Fibroblast of lung (primary cell): Measurements from ENCODE around the gene VANGL2. TPM values are rescaled to one million over a fixed set of nuclear protein-coding genes. Genes with fewer than 3 reads are reported as not detected.

Source experiments
- DNase-seq, 2 donors: peaks; one replicate each; pipeline versions ENCODE4 v3.0.0 to v3.0.0-alpha.2; 2010; ENCODE audit warnings: low read depth in 2 of 2
- H2AFZ ChIP-seq: 2 replicates; pipeline ENCODE4 v1.5.1; 2012; ENCODE audit warnings: low read length, control low read depth, inconsistent platforms
- H3K27ac ChIP-seq: 2 replicates; pipeline ENCODE4 v1.5.1; 2011; ENCODE audit warnings: low read length, control low read depth; ENCODE audit not compliant: insufficient read depth
- H3K27me3 ChIP-seq: 2 replicates; pipeline ENCODE4 v1.5.1; 2011; ENCODE audit warnings: mild to moderate bottlenecking, low read length; ENCODE audit not compliant: control insufficient read depth, insufficient read depth
- H3K36me3 ChIP-seq: 2 replicates; pipeline ENCODE4 v1.5.1; 2011; ENCODE audit warnings: low read length; ENCODE audit not compliant: control insufficient read depth, insufficient read depth
- H3K4me1 ChIP-seq: 2 replicates; pipeline ENCODE4 v1.5.1; 2011; ENCODE audit warnings: low read length; ENCODE audit not compliant: control insufficient read depth, insufficient read depth; ENCODE audit errors: extremely low read depth
- H3K4me2 ChIP-seq: 2 replicates; pipeline ENCODE4 v1.5.1; 2011; ENCODE audit warnings: low read length, control low read depth; ENCODE audit not compliant: insufficient read depth; ENCODE audit errors: extremely low read depth
- H3K4me3 ChIP-seq, 4 experiments: fragments of 200-600 bp in 1 of 4; sonication (generic) in 1 of 4; replicated peaks in 1 of 4; 2 replicates each; pipeline ENCODE4 v1.5.1; 2011 to 2016; ENCODE audit warnings: low read length in 4 of 4, low read depth in 3 of 4, mild to moderate bottlenecking in 3 of 4, control low read depth in 2 of 4, inconsistent platforms in 1 of 4, mixed read lengths in 1 of 4; ENCODE audit not compliant: insufficient read depth in 1 of 4; ENCODE audit errors: control extremely low read depth in 1 of 4
- H3K79me2 ChIP-seq: 2 replicates; pipeline ENCODE4 v1.5.1; 2012; ENCODE audit warnings: mild to moderate bottlenecking, low read length, inconsistent platforms; ENCODE audit not compliant: control insufficient read depth, insufficient read depth
- H3K9ac ChIP-seq: 2 replicates; pipeline ENCODE4 v1.5.1; 2011; ENCODE audit warnings: mild to moderate bottlenecking, low read length, control low read depth; ENCODE audit not compliant: insufficient read depth
- H3K9me3 ChIP-seq: 2 replicates; pipeline ENCODE4 v1.5.1; 2012; ENCODE audit warnings: low read depth, low read length; ENCODE audit not compliant: control insufficient read depth, insufficient read depth
- H4K20me1 ChIP-seq: 2 replicates; pipeline ENCODE4 v1.5.1; 2011; ENCODE audit warnings: low read length; ENCODE audit not compliant: control insufficient read depth, insufficient read depth; ENCODE audit errors: extremely low read depth
- CTCF ChIP-seq, 2 donors: IDR thresholded peaks in 1 of 2; conservative IDR thresholded peaks in 1 of 2; 1 replicate in 1 of 2; 2 replicates in 1 of 2; pipeline ENCODE4 v1.5.1; 2011 to 2012; ENCODE audit warnings: low read length in 2 of 2, control low read depth in 1 of 2, inconsistent platforms in 1 of 2, low read depth in 1 of 2, mild to moderate bottlenecking in 1 of 2
- EZH2 ChIP-seq: IDR thresholded peaks from 2 replicates; pipeline ENCODE4 v1.5.1; 2012; ENCODE audit warnings: low read length, control low read depth, mild to moderate bottlenecking; ENCODE audit errors: missing control alignments
- polyA plus RNA-seq, 2 donors: library from polyadenylated mRNA; depleted of rRNA in 1 of 2; stranded (reverse) in 1 of 2; unstranded in 1 of 2; fragments of >200 nt; gene quantifications; 2 replicates each; pipeline ENCODE4 v1.2.1, GENCODE V29; 2011 to 2012; ENCODE audit warnings: missing spikeins in 1 of 2
- total RNA-seq: library from RNA; depleted of rRNA; stranded (reverse); fragments of >200 nt; gene quantifications from 2 replicates; pipeline ENCODE4 v1.2.1, GENCODE V29; 2014

VANGL2 gene
- total and polyA plus RNA-seq, 2 donors (not counting 1 experiment from before 2014, with no cell fraction given) = 0.01 TPM; not detected in 1

GRCh38 chr1:160428655-160429054, 28.3 kb downstream of the VANGL2 start:
- Histone ChIP-seq H3K79me2 (no peaks in the 10 kb centered on the region), H3K36me3 (no peaks in the 10 kb centered on the region), H3K4me2 (no peak overlapping the region), H4K20me1 (no peaks in the 10 kb centered on the region), H3K9me3 (no peaks in the 10 kb centered on the region), H3K9ac (no peak overlapping the region), H3K27ac (no peak overlapping the region), H3K4me3 (no peak overlapping the region), H3K27me3 (no peaks in the 10 kb centered on the region), H3K4me1 (no peaks in the 10 kb centered on the region), H2AFZ (no peak overlapping the region)
- peak; percentile 49 to 55 for DNase-seq
- TF ChIP-seq CTCF (conservative IDR thresholded peaks at IDR 0.05 in 1 of 2, IDR thresholded peaks at IDR 0.05 in 1 of 2; ENCODE audit: low read depth in 1 of 2, low read length in 2 of 2) (peak; percentile 54 to 65), EZH2 (no peak)

- H3K4me3 ChIP-seq = no peak overlapping the region
- H3K4me2 ChIP-seq = no peak overlapping the region
- TF ChIP-seq EZH2 = no peak
- no peak for TF ChIP-seq CTCF (conservative IDR thresholded peaks at IDR 0.05 in 1 of 2, IDR thresholded peaks at IDR 0.05 in 1 of 2; ENCODE audit: low read depth in 1 of 2, low read length in 2 of 2)
- H4K20me1 ChIP-seq = no peaks in the 10 kb centered on the region
- no peak overlapping the region for H3K9ac ChIP-seq
- H3K79me2 ChIP-seq = no peaks in the 10 kb centered on the region
- no peaks in the 10 kb centered on the region for H3K4me1 ChIP-seq
- no peaks in the 10 kb centered on the region for H3K27me3 ChIP-seq
- no peaks in the 10 kb centered on the region for H3K9me3 ChIP-seq
- no peak overlapping the region for H2AFZ ChIP-seq
- H3K36me3 ChIP-seq = no peaks in the 10 kb centered on the region
- no peak for DNase-seq
- H3K27ac ChIP-seq = no peak overlapping the region
These were observed 28.8 kb downstream of the VANGL2 start for GRCh38 chr1:160429125-160429561.

- DNase-seq = no peak
- no peaks in the 10 kb centered on the region for H3K9me3 ChIP-seq
- no peak overlapping the region for H2AFZ ChIP-seq
- no peaks in the 10 kb centered on the region for H4K20me1 ChIP-seq
- no peak overlapping the region for H3K4me3 ChIP-seq
- no peak overlapping the region for H3K4me2 ChIP-seq
- H3K9ac ChIP-seq = no peak overlapping the region
- TF ChIP-seq EZH2 (no peak), CTCF (conservative IDR thresholded peaks at IDR 0.05 in 1 of 2, IDR thresholded peaks at IDR 0.05 in 1 of 2; ENCODE audit: low read depth in 1 of 2, low read length in 2 of 2) (no peak)
- H3K4me1 ChIP-seq = no peaks in the 10 kb centered on the region
- no peak overlapping the region for H3K27ac ChIP-seq
- no peaks in the 10 kb centered on the region for H3K36me3 ChIP-seq
- H3K79me2 ChIP-seq = no peaks in the 10 kb centered on the region
- H3K27me3 ChIP-seq = no peaks in the 10 kb centered on the region
These were observed 29.6 kb downstream of the VANGL2 start for GRCh38 chr1:160429702-160430535.
